Measurements from ENCODE around the gene NRP1.
A peak's percentile ranks its signal among the peaks of the same experiment; 100 is the strongest.

GRCh38 chr10:33196710-33197491 is 137.6 kb downstream of the NRP1 start:
- TF ChIP-seq CTCF (IDR thresholded peaks at IDR 0.05; ENCODE audit: extremely low read depth in 1 of 2, insufficient read depth in 1 of 2, low read depth in 1 of 2, low read length in 2 of 2) (no peak), MAX (IDR thresholded peaks at IDR 0.05; ENCODE audit: insufficient read depth, insufficient read length) (no peak), POLR2A (IDR thresholded peaks at IDR 0.05; ENCODE audit: low read depth, low read length) (no peak), POLR2AphosphoS5 (IDR thresholded peaks at IDR 0.05; ENCODE audit: insufficient read depth, low read depth, low read length) (peak; percentile 61), MYC (IDR thresholded peaks at IDR 0.05; ENCODE audit: low read depth, low read length) (no peak), EZH2 (IDR thresholded peaks at IDR 0.05; ENCODE audit: borderline replicate concordance, low read depth, low read length, severe bottlenecking) (no peak), GATA2 (IDR thresholded peaks at IDR 0.05; ENCODE audit: insufficient read depth, insufficient read length, low read depth, low read length) (peak; percentile 47), FOS (IDR thresholded peaks at IDR 0.05; ENCODE audit: borderline replicate concordance, insufficient read depth, low read length) (peak; percentile 41), JUN (IDR thresholded peaks at IDR 0.05; ENCODE audit: borderline replicate concordance, insufficient read depth, insufficient read length, low read depth) (peak; percentile 47)

All from endothelial cell of umbilical vein (primary cell).